AG04449 (cell line): ENCODE data around the gene CERKL.

Experiments
- CTCF ChIA-PET: fragments of 350-600 bp; formaldehyde crosslinking; extraction: SDS; loops from one replicate; lab custom pipeline; 2021; ENCODE audit warnings: antibody characterized with exemption; lab: Yijun Ruan, JAX
- POLR2A ChIA-PET: fragments of 400-600, 350-600 bp; formaldehyde crosslinking; extraction: SDS; loops from one replicate; lab custom pipeline; 2020; ENCODE audit warnings: antibody characterized with exemption, inconsistent platforms; lab: Yijun Ruan, JAX
- DNase-seq: peaks from one replicate; pipeline ENCODE4 v3.0.0-alpha.2; 2010; ENCODE audit warnings: low read depth, low spot score
- H3K4me3 ChIP-seq: 2 replicates; pipeline ENCODE4 v1.5.1; 2011; ENCODE audit warnings: low read depth, mild to moderate bottlenecking, control low read depth, low read length
- CTCF ChIP-seq: IDR thresholded peaks from one replicate; pipeline ENCODE4 v1.5.1; 2011; ENCODE audit warnings: mild to moderate bottlenecking, moderate library complexity, low read length, control low read depth, inconsistent platforms; ENCODE audit not compliant: insufficient read depth; ENCODE audit errors: missing control alignments

The CERKL gene

DNA sequence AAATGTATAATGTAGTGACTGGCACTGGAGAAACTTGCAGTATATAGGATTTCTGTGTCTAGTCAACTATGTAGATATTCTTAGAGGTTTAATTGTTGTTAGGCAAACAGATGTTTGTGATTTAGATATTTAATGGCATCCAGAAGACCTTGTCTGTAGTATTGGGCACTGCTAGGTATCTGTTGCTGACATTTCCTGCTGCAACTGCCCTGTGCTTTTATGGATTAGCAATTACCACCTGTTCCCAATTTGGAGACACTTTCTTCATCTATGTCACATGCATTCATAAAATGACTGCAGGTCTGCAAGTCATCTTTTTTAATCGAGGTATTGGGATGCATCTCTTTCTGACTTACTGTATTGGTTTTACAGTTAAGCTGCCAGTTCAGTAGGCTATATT lies 128.5 kb downstream of the CERKL start:
- DNase-seq: no peak
- POLR2A ChIA-PET: no interaction called here

DNA sequence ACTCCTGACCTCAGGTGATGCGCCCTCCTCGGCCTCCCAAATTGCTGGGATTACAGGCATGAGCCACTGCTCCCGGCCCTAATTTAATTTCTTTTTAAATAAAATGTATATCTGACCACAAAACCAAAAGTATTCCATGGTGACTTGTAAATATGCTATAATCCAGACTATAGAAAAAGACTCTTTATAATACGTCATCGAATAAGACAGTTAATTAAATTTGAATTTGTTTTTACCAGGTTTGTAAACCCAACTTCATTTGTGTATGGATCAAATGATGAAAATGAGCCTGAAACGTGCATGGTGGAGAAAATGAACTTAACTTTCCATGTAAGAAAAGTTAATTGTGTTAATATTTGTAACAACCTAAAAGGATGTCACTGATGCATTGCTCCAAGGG lies 129.8 kb downstream of the CERKL start:
- CTCF ChIA-PET: no interaction called here
- no peak for DNase-seq
- POLR2A ChIA-PET: no interaction called here
- no peak overlapping the region for H3K4me3 ChIP-seq
- TF ChIP-seq CTCF: no peak

More for the DNA sequence above, 128.5 kb downstream of the CERKL start:
- H3K4me3 ChIP-seq: no peak overlapping the region
- no peak for TF ChIP-seq CTCF
- CTCF ChIA-PET: interaction anchor here (1.5 kb wide), 1 partner anchor 187 kb away, joined by 3 read pairs; no protein-coding TSS in a partner anchor

DNA sequence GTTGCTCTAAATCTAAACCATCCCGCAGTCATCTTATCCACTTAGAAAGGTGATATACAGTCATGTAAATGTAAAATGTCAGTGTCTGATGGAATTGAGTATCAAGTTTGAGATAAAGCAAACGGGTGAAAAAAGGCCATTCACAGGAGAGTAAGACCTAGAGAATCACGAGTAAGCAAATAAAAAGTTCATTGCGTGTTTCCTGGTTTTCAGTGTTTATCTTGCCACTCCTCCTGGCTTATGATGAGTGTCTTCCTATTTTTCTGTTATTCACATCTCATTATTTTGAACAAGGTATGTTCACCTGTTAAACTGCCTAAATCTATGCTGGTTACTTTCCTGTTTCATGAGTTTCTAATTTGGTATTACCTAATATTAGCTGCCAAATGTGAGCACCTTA lies 130.9 kb downstream of the CERKL start:
- ChIA-PET CTCF (no interaction called here), POLR2A (no interaction called here)
- TF ChIP-seq CTCF: no peak

DNA sequence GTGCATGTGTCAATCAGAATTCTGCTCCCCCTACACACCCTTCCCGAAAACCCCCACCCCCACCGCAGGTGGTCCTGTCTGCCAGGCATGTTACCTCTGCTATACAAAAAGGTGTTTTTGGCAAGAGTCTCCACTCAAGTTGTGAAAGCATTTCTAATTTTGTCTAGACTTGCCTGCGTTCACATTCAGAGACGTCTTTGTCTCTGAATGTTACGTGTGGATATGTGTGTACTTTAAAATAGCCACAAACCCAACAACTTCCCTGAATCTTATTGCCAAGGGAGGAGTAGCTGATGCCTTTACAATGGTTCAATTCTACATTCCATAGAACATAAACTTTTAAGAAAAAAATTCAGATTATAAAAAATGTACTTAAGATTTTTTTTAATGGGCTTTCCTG lies 133.1 kb downstream of the CERKL start:
- no peak for DNase-seq
- no peak for TF ChIP-seq CTCF
- ChIA-PET POLR2A (no interaction called here), CTCF (no interaction called here)
- no peak overlapping the region for H3K4me3 ChIP-seq

More for the DNA sequence above, 130.9 kb downstream of the CERKL start:
- no peak overlapping the region for H3K4me3 ChIP-seq
- no peak for DNase-seq

GRCh38 chr2:181520253-181520652 lies 136.7 kb downstream of the CERKL start:
- H3K4me3 ChIP-seq: no peak overlapping the region
- CTCF ChIA-PET: no interaction called here
- TF ChIP-seq CTCF: no peak
- POLR2A ChIA-PET: no interaction called here
- DNase-seq: no peak

- no peak for DNase-seq
- H3K4me3 ChIP-seq: no peak overlapping the region
- ChIA-PET CTCF (interaction anchor here (1.0 to 1.5 kb wide), 2 partner anchors 51 to 413 kb away, joined by 3 to 4 read pairs; no protein-coding TSS in a partner anchor), POLR2A (no interaction called here)
- no peak for TF ChIP-seq CTCF
Observed at GRCh38 chr2:181517685-181518301, 139.1 kb downstream of the CERKL start.
